Gastroesophageal sphincter (tissue), 4 donors: ENCODE results near the gene DGKI. TPM values are rescaled to one million over a fixed set of nuclear protein-coding genes. Genes with fewer than 3 reads are reported as not detected.

Experiments used
- ATAC-seq: fragments of 150-250 bp; one replicate; pipeline ENCODE4 v1.9.1; 2016; ENCODE audit warnings: mild to moderate bottlenecking, moderate library complexity
- H3K27ac ChIP-seq, 4 donors: fragments of 200-600 bp; sonication (generic) in 3 of 4; 1 replicate in 3 of 4; 2 replicates in 1 of 4; pipeline ENCODE4 v1.5.1; 2016 to 2019
- H3K27me3 ChIP-seq: fragments of 200-600 bp; sonication (generic); one replicate; pipeline ENCODE4 v1.5.1; 2019
- H3K36me3 ChIP-seq, 2 donors: fragments of 200-600 bp; sonication (generic); one replicate each; pipeline ENCODE4 v1.5.1; 2019; ENCODE audit warnings: control low read depth in 1 of 2
- H3K4me1 ChIP-seq, 3 donors: fragments of 200-600 bp; sonication (generic); 1 replicate in 2 of 3; 2 replicates in 1 of 3; pipeline ENCODE4 v1.5.1; 2016 to 2019; ENCODE audit warnings: control low read depth in 2 of 3
- H3K4me3 ChIP-seq, 2 donors: fragments of 200-600 bp; sonication (generic); one replicate each; pipeline ENCODE4 v1.5.1; 2019; ENCODE audit warnings: mild to moderate bottlenecking in 1 of 2, moderate library complexity in 1 of 2
- H3K9me3 ChIP-seq, 3 donors: fragments of 200-600 bp; sonication (generic); one replicate each; pipeline ENCODE4 v1.5.1; 2017 to 2019; ENCODE audit warnings: control low read depth in 2 of 3
- CTCF ChIP-seq, 4 experiments: fragments of 200-600 bp in 2 of 4; fragments of 450-650 bp in 2 of 4; sonication (generic) in 1 of 4; IDR thresholded peaks; one replicate each; pipeline ENCODE4 v1.5.1; 2017 to 2019; ENCODE audit warnings: antibody characterized with exemption in 4 of 4, mild to moderate bottlenecking in 2 of 4, moderate library complexity in 2 of 4
- EP300 ChIP-seq: sonication (generic); formaldehyde crosslinking; IDR thresholded peaks from one replicate; pipeline ENCODE4 v1.6.1; 2017; ENCODE audit warnings: antibody characterized with exemption, mild to moderate bottlenecking
- POLR2A ChIP-seq, 2 donors: fragments of 450-650 bp; IDR thresholded peaks; one replicate each; pipeline ENCODE4 v1.6.1; 2017; ENCODE audit warnings: antibody characterized with exemption in 2 of 2, mild to moderate bottlenecking in 2 of 2, moderate library complexity in 1 of 2
- POLR2AphosphoS5 ChIP-seq: sonication (generic); formaldehyde crosslinking; IDR thresholded peaks from one replicate; pipeline ENCODE4 v1.6.1; 2017; ENCODE audit warnings: antibody characterized with exemption
- WGBS, 2 donors: methylation state at CpG; one replicate each; pipeline ENCODE4 v1.1.5; 2018; ENCODE audit warnings: low coverage in 1 of 2; 5-methylcytosine and 5-hydroxymethylcytosine counted together
- total RNA-seq, 4 donors: library from RNA; depleted of rRNA; stranded (reverse); fragments of >200 nt; gene quantifications; one replicate each; pipeline ENCODE4 v1.1.0, GENCODE V29; 2016

The DGKI gene
- total RNA-seq, 4 donors from 2014 or later = 0.27 to 4.8 (median 3.2) TPM

DNA sequence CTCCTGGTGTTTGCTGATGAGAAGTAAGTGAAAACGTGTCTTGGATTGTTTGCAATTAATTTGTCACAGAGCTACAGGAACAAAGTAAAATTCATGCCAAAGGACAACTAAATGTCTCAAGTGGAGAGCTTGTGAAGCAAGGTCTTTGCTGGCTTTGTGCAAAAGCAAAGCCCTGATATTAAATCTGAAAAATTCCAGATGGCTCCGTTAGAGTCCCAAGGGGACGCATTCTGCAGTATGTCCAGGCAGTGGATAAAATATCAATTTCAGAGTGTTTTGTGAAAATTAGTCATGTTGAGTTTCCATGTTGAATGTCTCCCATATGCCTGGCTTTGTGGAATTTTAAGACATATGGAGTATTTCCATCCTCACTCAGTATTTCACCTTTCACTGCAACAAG lies 400.7 kb downstream of the DGKI start:
- Histone ChIP-seq H3K4me3 (no peak overlapping the region), H3K36me3 (no peaks in the 10 kb centered on the region), H3K27ac (no peak overlapping the region), H3K9me3 (no peaks in the 10 kb centered on the region), H3K4me1 (no peaks in the 10 kb centered on the region), H3K27me3 (no peaks in the 10 kb centered on the region)
- no peak for TF ChIP-seq POLR2A (IDR thresholded peaks at IDR 0.05)
- TF ChIP-seq EP300 = no peak
- TF ChIP-seq CTCF (IDR thresholded peaks at IDR 0.05) = no peak
- no peak for TF ChIP-seq POLR2AphosphoS5
- 46 to 82% methylated on average over 3 of the region's 3 CpGs for WGBS, 2 donors
- ATAC-seq = peak; percentile 33

DNA sequence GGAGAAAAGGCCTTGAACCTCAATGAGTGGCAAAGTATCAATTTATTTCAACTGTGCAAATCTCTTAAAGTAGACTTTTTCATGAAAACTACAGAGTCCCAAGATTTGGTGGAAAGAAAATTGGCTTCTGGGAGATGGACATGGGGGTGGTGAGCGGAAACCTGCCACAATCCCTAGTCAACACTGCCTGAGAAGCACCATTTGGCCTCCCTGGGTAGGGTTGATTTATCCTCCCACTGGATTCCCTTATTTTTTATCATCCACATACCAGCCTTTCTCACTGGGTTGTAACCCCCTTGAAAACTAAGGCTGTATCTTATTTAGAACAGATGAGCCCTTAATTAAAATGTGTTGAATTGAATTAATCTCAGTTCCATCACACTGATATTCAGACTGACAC lies 401.5 kb downstream of the DGKI start:
- Histone ChIP-seq H3K9me3 (no peaks in the 10 kb centered on the region), H3K27ac (no peak overlapping the region), H3K4me1 (peaks cover 0 to 3% (median 0%) of the 10 kb centered on the region in 3 donors), H3K4me3 (no peak overlapping the region), H3K27me3 (no peaks in the 10 kb centered on the region), H3K36me3 (no peaks in the 10 kb centered on the region)
- TF ChIP-seq POLR2A (IDR thresholded peaks at IDR 0.05) (no peak), POLR2AphosphoS5 (no peak), EP300 (no peak), CTCF (IDR thresholded peaks at IDR 0.05) (no peak)
- no peak for ATAC-seq
- 100% methylated on average over 1 of the region's 1 CpG for WGBS, 2 donors

DNA sequence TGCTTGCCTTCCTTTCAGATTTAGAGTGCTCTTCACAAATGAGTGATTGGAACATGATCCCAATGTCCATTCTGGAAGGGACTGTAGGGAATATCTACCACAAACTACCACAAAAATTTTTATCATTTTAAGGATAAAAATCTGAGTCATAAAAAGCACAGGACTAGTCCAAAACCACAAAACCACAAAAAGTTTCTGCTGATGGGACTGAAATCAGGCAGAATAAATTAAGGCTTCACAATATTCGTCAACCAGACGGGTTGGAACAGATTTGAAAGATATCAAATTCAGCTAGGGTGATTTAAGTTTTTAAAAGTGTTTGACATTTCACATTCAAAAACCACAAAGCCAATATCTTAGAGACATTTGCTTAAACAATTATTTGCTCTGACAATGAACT lies 403.2 kb downstream of the DGKI start:
- no peak for ATAC-seq
- TF ChIP-seq POLR2A (IDR thresholded peaks at IDR 0.05) (no peak), CTCF (IDR thresholded peaks at IDR 0.05) (no peak), EP300 (no peak), POLR2AphosphoS5 (no peak)
- Histone ChIP-seq H3K36me3 (no peaks in the 10 kb centered on the region), H3K9me3 (no peaks in the 10 kb centered on the region), H3K27me3 (no peaks in the 10 kb centered on the region), H3K4me1 (peaks cover 0 to 10% (median 2%) of the 10 kb centered on the region in 3 donors), H3K27ac (no peak overlapping the region), H3K4me3 (no peak overlapping the region)
- WGBS, 2 donors = 46 to 76% methylated on average over 2 of the region's 2 CpGs

DNA sequence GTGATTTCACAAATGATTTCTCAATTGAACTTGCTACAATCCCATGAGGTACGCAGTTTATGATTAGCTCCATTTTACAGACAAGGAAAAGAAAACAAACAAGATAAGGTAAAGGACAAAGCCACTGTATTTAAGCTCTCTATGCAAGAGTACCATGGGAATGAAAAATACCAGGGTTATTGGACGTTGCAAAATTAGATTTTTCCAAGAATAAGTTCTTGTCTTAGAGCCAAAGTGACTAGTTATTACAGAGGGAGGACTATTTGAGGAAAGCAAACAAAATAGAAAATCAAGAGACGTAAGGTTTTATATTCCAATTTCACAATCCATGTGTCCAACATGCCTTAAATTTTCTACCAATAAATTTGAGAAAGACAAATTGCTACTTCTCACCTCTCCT lies 405.3 kb downstream of the DGKI start:
- WGBS, 2 donors = 56 to 67% methylated on average over 3 of the region's 3 CpGs
- ATAC-seq = peak; percentile 77
- H3K4me3 ChIP-seq = no peak overlapping the region
- H3K4me1 ChIP-seq = peaks cover 0 to 10% (median 2%) of the 10 kb centered on the region in 3 donors
- H3K36me3 ChIP-seq = no peaks in the 10 kb centered on the region
- TF ChIP-seq EP300 (no peak), POLR2AphosphoS5 (no peak), POLR2A (IDR thresholded peaks at IDR 0.05) (no peak), CTCF (IDR thresholded peaks at IDR 0.05) (no peak)
- no peak overlapping the region for H3K27ac ChIP-seq
- no peaks in the 10 kb centered on the region for H3K27me3 ChIP-seq
- no peaks in the 10 kb centered on the region for H3K9me3 ChIP-seq

DNA sequence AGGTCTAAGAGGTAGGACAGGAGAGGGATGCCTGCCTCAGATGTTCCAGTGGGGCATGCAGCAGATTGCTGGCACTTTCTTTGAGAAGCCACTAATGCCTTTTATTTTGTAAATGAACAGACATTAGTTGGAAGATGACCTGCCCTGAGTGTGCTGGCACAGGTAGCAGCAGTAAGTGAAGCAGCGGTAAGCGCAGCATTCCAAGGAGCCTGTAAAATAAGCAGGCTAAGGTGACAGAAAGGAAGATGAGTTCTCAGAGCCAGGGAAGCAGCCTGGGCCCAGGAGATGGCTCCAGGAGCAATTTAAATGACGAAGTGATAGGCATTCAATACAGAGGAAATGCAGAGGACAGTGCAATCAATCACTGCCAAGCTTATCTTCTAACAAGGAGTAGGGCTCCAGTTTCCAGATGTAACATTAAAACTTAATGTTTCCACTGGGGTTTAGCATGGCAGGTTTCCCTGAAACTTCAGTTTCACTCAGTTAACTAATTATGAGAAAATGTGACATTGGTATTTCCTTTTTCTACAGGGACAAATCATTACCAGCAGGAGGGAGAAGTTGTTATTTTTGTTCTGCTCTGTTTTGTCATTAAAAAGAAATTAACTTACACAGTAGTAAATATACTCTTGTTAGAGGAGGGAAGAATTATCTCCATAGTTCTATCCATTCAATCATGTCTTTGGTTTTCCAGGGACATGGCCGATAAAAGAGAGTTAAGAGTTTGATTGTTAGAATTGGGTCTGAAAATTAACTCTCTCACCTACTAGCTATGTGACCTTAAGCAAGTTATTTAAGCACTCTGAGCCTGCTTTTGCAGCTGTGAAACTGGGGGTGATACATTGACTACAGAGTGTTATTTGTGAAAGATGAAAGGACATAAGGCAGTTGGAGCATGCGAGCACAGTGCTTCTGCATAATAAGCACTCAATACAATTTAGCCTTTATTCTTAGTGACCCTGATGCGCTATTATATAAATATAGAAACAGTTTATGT lies 406.6 kb downstream of the DGKI start:
- no peaks in the 10 kb centered on the region for H3K27me3 ChIP-seq
- no peak overlapping the region for H3K27ac ChIP-seq
- H3K4me3 ChIP-seq = no peak overlapping the region
- H3K9me3 ChIP-seq = no peaks in the 10 kb centered on the region
- H3K4me1 ChIP-seq = peaks cover 0 to 10% (median 2%) of the 10 kb centered on the region in 3 donors
- 48 to 66% methylated on average over 3 to 4 of the region's 6 CpGs for WGBS, 2 donors
- ATAC-seq = no peak
- TF ChIP-seq CTCF (IDR thresholded peaks at IDR 0.05) (no peak), EP300 (no peak), POLR2AphosphoS5 (no peak), POLR2A (IDR thresholded peaks at IDR 0.05) (no peak)
- no peaks in the 10 kb centered on the region for H3K36me3 ChIP-seq
